Activated CD4-positive, CD25-positive, alpha-beta regulatory T cell treated with anti-CD3 and anti-CD28 coated beads, Interleukin-2, amount 50 U/mL, for 72 hours (primary cell): ENCODE data around the gene TCFL5.

ENCODE experiments used
- DNase-seq: peaks from one replicate; pipeline ENCODE4 v3.0.0; 2021

The TCFL5 gene

DNA sequence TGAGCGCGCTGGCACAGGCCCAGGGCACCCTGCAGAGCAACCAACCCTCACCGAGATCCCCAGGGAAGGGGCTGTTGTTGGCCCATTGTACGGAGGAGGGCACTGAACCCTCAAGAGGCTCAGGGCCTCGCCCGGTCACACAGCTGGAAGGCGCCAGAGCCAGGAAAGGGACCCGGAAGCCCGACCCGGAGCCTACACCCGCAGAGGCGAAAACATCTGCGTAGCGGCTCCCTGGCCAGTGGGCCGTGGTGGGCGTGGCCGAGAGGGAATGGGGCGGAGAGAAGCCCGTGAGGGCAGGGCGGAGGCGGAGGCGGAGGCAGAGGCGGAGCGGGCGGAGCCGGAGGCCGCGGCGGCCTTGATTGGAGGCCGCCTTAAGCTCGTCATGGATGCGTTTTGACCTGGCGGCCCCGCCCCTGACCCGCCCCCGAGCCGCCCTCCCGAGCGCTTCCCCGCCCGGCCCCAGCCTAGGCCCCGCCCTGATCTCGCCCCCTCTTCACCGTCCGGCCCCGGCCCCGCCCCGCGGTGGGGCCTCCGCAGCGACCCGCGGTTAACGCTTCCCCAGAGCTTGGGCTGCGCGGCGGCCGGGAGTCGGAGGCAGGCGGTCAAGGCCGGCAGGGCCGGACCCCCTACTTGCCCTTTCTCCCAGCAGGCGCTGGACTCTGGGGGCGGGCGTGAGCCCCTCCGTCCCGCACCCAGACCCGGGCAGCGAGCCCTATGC is 67.5 kb downstream of the TCFL5 start:
- DNase-seq = peak; percentile 98

DNA sequence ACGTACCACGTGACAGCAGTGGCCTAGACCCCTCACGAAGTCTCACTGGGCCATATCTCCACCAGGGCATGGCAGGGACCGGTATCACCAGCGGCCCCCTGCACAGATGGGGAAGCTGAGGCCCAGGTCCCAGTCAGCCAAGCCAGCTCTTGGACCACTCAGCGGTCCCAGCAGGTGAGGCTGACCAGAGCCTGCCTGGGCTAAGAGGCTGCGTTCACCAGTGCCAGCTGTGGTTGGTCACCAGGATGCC is 67.9 kb downstream of the TCFL5 start:
- no peak for DNase-seq

DNA sequence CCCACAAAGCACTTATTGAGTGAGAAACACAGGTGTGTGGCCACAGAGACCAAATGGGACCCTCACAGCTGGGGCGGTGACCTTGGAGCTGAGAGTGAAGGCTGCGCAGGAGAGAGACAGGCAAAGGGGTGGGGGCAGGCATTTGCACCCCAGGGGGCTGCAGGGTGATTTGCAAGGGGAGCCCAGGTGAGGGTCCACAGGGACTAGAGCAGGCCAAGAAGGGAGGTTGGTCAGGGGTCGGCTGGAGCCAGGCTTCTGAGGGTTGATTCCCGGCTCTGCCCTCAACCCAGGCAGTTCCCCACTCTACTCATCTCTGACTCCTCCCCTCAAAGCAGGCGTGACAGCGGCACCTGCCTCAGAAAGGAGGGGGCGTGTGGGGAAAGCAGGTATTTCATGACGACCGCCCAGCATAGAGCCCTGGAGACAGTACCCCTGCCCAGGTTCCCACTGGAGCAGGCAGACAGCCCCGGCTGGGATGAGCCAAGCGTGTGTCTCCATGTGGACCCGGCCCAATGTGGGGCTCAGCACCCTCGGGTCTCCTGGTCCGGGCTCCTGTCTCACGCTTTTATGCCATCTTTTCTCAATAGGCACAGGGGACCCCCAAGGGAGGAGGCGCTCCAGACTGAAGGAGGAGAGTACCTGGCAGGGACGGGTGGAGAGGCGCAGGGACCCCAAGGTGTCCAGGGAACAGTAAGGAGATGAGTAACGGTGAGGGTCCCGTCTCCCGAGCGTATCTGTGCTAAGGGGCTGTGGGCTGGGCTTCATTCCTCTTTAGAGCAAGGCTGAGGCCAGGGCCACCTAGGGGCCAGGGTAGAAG is 68.5 kb downstream of the TCFL5 start:
- DNase-seq = no peak

DNA sequence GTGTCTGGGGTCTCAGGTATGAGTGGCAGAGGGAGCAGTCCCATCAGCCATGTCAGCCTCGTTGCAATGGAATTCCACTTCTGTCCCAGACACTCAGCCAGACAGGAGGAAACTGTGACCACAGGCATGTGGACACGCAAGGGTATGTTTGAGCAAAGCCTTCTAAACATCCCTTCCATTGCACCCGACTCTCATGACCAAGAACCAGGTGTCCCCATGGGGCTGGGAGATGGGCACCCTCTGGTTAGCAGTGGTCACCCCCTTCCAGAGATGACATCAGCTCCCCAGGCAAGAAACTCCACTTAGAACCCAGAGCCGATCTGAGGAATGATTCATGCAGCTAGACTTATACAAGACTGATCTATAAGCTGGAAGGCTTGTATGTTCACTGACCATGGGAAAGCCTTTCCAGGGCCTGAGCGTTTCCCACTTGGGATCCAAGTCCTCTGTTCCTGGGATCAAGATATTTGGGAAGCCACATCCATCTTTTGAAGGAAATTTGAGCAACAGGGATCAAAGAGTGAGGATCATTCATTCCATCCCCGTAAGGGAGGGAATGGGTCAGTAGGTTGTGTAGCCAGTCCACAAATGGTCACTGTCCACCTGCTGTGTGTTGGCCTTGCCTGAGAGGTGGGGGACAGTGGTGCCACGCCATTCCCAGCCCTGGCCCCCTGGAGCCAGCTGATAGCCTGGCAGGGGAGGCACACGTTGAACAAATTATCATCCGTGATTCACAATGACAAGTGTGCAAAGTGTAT is 69.3 kb downstream of the TCFL5 start:
- DNase-seq = no peak

DNA sequence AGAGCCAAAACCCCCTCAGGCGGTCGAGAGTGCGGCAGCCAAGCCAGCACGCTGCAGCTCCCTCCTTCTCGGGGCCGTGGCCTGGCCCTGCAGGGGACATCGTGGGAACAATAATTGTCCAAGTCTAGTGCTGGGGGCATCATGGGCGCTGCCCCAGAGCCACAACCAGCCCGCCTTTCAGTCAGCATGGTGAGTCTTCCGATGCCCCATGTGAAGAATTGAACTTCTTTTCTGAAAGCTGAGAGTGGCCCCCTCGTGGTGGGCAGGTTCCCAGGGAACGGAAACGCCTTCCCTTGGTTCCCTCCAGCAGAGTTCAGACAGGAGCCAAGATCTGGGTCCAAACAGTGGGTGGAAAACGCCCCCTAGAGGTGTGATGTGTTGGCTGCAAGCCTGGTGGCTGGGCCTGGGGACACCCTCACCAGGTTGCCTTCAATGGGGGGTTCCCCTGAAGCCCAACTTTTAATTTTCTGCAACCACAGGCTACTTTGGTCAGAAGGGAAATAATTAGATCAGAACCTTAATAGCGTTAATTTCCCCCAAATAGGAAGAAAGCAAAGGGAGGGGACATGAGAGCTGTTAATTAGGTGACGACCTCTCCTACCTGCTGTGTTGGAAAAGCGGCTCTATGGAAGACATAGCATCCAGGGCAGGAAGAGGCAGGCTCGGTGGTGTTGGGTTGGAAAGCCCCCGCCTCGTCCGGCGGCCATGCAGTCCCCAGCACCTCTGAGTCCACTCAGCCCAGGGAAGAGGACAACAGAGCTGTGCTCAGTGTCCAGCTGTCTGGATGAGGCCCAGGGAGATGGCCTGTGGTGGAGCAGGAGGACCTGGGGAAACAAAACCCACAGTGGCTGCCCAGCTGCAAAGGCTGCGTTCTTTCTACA is 70.1 kb downstream of the TCFL5 start:
- peak; percentile 74 for DNase-seq
